ENCODE results near the gene KIAA0825.

The KIAA0825 gene

GRCh38 chr5:94329115-94329514, 289.3 kb downstream of the KIAA0825 start:
- H4K20me1 ChIP-seq (ENCODE audit: control insufficient read depth, insufficient read depth, low read depth, low read length) = no peaks in the 10 kb centered on the region
- H3K9me3 ChIP-seq (ENCODE audit: control insufficient read depth, insufficient read depth, low read length) = no peaks in the 10 kb centered on the region
- no peaks in the 10 kb centered on the region for H3F3A ChIP-seq (ENCODE audit: control insufficient read depth, insufficient read depth)
- no peaks in the 10 kb centered on the region for H3K27me3 ChIP-seq (ENCODE audit: control insufficient read depth, low read length)
- H3K9me2 ChIP-seq (replicated peaks; ENCODE audit: control insufficient read depth, low read length) = no peaks in the 10 kb centered on the region
- no peak overlapping the region for H3K4me2 ChIP-seq (ENCODE audit: low read length)
- no peak overlapping the region for H3K27ac ChIP-seq (ENCODE audit: low read depth, low read length)
- TF ChIP-seq EZH2phosphoT487 (IDR thresholded peaks at IDR 0.05; ENCODE audit: borderline replicate concordance, low read length) = no peak
- TF ChIP-seq, protein P1, sequence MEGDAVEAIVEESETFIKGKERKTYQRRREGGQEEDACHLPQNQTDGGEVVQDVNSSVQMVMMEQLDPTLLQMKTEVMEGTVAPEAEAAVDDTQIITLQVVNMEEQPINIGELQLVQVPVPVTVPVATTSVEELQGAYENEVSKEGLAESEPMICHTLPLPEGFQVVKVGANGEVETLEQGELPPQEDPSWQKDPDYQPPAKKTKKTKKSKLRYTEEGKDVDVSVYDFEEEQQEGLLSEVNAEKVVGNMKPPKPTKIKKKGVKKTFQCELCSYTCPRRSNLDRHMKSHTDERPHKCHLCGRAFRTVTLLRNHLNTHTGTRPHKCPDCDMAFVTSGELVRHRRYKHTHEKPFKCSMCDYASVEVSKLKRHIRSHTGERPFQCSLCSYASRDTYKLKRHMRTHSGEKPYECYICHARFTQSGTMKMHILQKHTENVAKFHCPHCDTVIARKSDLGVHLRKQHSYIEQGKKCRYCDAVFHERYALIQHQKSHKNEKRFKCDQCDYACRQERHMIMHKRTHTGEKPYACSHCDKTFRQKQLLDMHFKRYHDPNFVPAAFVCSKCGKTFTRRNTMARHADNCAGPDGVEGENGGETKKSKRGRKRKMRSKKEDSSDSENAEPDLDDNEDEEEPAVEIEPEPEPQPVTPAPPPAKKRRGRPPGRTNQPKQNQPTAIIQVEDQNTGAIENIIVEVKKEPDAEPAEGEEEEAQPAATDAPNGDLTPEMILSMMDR (IDR thresholded peaks at IDR 0.05; ENCODE audit: low read depth, low read length, poor library complexity, severe bottlenecking) = no peak
- H3K4me3 ChIP-seq (ENCODE audit: low read length) = no peak overlapping the region
- no peaks in the 10 kb centered on the region for H3K79me2 ChIP-seq (ENCODE audit: control insufficient read depth, low read length)
- H3K36me3 ChIP-seq (ENCODE audit: control insufficient read depth, low read length) = no peaks in the 10 kb centered on the region
- no peaks in the 10 kb centered on the region for H3K4me1 ChIP-seq (ENCODE audit: control insufficient read depth, low read length)

DNA sequence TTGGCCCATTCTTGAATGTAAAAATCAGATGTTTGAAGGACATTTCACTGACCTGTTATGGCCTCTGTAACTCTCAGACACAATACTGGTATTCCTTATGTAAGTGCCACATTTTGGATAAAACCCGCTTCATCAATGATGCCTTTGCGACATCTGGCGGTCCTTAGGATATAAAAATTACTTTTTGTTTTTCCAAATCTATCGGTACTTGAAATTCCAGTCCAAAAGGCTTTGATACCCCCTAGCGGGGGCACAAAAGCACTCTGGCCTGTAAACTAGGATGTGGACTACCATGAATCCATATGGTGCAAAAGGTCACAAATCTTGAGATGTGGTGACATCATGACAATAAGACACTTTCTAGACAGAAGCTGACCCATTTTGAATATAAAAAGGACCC, 291.8 kb downstream of the KIAA0825 start:
- no peaks in the 10 kb centered on the region for H4K20me1 ChIP-seq (ENCODE audit: control insufficient read depth, insufficient read depth, low read depth, low read length)
- no peaks in the 10 kb centered on the region for H3K9me3 ChIP-seq (ENCODE audit: control insufficient read depth, insufficient read depth, low read length)
- no peaks in the 10 kb centered on the region for H3K9me2 ChIP-seq (replicated peaks; ENCODE audit: control insufficient read depth, low read length)
- H3K79me2 ChIP-seq (ENCODE audit: control insufficient read depth, low read length) = no peaks in the 10 kb centered on the region
- H3K4me1 ChIP-seq (ENCODE audit: control insufficient read depth, low read length) = no peaks in the 10 kb centered on the region
- H3K4me2 ChIP-seq (ENCODE audit: low read length) = no peak overlapping the region
- no peaks in the 10 kb centered on the region for H3K36me3 ChIP-seq (ENCODE audit: control insufficient read depth, low read length)
- no peaks in the 10 kb centered on the region for H3K27me3 ChIP-seq (ENCODE audit: control insufficient read depth, low read length)
- H3F3A ChIP-seq (ENCODE audit: control insufficient read depth, insufficient read depth) = no peaks in the 10 kb centered on the region
- H3K4me3 ChIP-seq (ENCODE audit: low read length) = no peak overlapping the region
- no peak overlapping the region for H3K27ac ChIP-seq (ENCODE audit: low read depth, low read length)
- TF ChIP-seq EZH2phosphoT487 (IDR thresholded peaks at IDR 0.05; ENCODE audit: borderline replicate concordance, low read length) = no peak
- TF ChIP-seq, protein P1 (IDR thresholded peaks at IDR 0.05; ENCODE audit: low read depth, low read length, poor library complexity, severe bottlenecking) = no peak

GRCh38 chr5:94316916-94317838, 301.2 kb downstream of the KIAA0825 start:
- H3K4me3 ChIP-seq (ENCODE audit: low read length) = no peak overlapping the region
- H3K9me2 ChIP-seq (replicated peaks; ENCODE audit: control insufficient read depth, low read length) = no peaks in the 10 kb centered on the region
- H3K9me3 ChIP-seq (ENCODE audit: control insufficient read depth, insufficient read depth, low read length) = no peaks in the 10 kb centered on the region
- TF ChIP-seq EZH2phosphoT487 (IDR thresholded peaks at IDR 0.05; ENCODE audit: borderline replicate concordance, low read length) = no peak
- TF ChIP-seq, protein P1 (IDR thresholded peaks at IDR 0.05; ENCODE audit: low read depth, low read length, poor library complexity, severe bottlenecking) = no peak
- no peaks in the 10 kb centered on the region for H3K27me3 ChIP-seq (ENCODE audit: control insufficient read depth, low read length)
- no peaks in the 10 kb centered on the region for H3F3A ChIP-seq (ENCODE audit: control insufficient read depth, insufficient read depth)
- H3K79me2 ChIP-seq (ENCODE audit: control insufficient read depth, low read length) = no peaks in the 10 kb centered on the region
- H3K27ac ChIP-seq (ENCODE audit: low read depth, low read length) = no peak overlapping the region
- H4K20me1 ChIP-seq (ENCODE audit: control insufficient read depth, insufficient read depth, low read depth, low read length) = no peaks in the 10 kb centered on the region
- H3K36me3 ChIP-seq (ENCODE audit: control insufficient read depth, low read length) = no peaks in the 10 kb centered on the region
- H3K4me2 ChIP-seq (ENCODE audit: low read length) = no peak overlapping the region
- no peaks in the 10 kb centered on the region for H3K4me1 ChIP-seq (ENCODE audit: control insufficient read depth, low read length)
